Osteocyte (in vitro differentiated cells): ENCODE measurements around the gene FCGR1A. TPM values are rescaled to one million over a fixed set of nuclear protein-coding genes. Genes with fewer than 3 reads are reported as not detected.
"Not testable (repeated sequence)": the region's sequence is repeated elsewhere in the genome, so short reads cannot be mapped to it uniquely, and the experiment has no call there.

ENCODE experiments used
- DNase-seq: peaks from one replicate; pipeline ENCODE4 v3.0.0; 2021; ENCODE audit warnings: mixed read lengths; ENCODE audit not compliant: unreplicated experiment; ENCODE audit errors: extremely low spot score
- H3K27ac Mint-ChIP-seq: one replicate; pipeline ENCODE4 v1.8.0; 2021; ENCODE audit warnings: mild to moderate bottlenecking, mixed read lengths; ENCODE audit not compliant: unreplicated experiment
- H3K27me3 Mint-ChIP-seq: one replicate; pipeline ENCODE4 v1.8.0; 2021; ENCODE audit warnings: mixed read lengths; ENCODE audit not compliant: unreplicated experiment
- H3K36me3 Mint-ChIP-seq: one replicate; pipeline ENCODE4 v1.8.0; 2021; ENCODE audit warnings: mixed read lengths; ENCODE audit not compliant: unreplicated experiment
- H3K4me1 Mint-ChIP-seq: one replicate; pipeline ENCODE4 v1.8.0; 2021; ENCODE audit warnings: mixed read lengths; ENCODE audit not compliant: unreplicated experiment
- H3K4me3 Mint-ChIP-seq: one replicate; pipeline ENCODE4 v1.8.0; 2021; ENCODE audit warnings: mild to moderate bottlenecking, moderate library complexity, mixed read lengths; ENCODE audit not compliant: unreplicated experiment
- H3K9me3 Mint-ChIP-seq: one replicate; pipeline ENCODE4 v1.8.0; 2021; ENCODE audit warnings: mixed read lengths; ENCODE audit not compliant: unreplicated experiment
- total RNA-seq: library from RNA; stranded (reverse); gene quantifications from 2 replicates; pipeline ENCODE4 v1.2.1, GENCODE V29; 2021

FCGR1A gene
- total RNA-seq, 1 donor from 2014 or later, result not detected

DNA sequence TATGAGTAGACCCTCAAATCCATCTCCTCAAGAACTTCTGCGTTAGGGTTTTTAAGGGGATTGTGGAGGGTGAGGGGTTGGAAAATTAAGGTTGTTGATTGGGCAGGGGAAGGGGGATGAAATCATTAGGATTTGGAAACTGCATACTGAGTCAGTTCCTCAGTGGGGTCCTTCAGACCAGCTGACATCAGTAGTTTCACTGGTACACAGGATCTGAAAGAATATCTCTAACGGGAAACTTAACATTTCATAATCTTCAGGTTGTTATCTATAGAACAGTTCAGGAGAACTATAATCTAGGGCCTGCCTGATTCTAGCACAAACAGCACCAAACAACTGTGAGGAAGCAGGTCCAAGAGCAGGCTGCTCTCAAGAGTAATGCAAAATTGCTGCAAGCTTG, 27.2 kb upstream of the FCGR1A start:
- H3K9me3 Mint-ChIP-seq, H3K4me1 Mint-ChIP-seq, DNase-seq, H3K4me3 Mint-ChIP-seq, H3K27ac Mint-ChIP-seq, H3K36me3 Mint-ChIP-seq: not testable (repeated sequence)
- H3K27me3 Mint-ChIP-seq, result peaks cover 11% of the 10 kb centered on the region

- not testable (repeated sequence) for DNase-seq, H3K4me3 Mint-ChIP-seq, H3K27me3 Mint-ChIP-seq, H3K36me3 Mint-ChIP-seq, H3K9me3 Mint-ChIP-seq, H3K4me1 Mint-ChIP-seq, H3K27ac Mint-ChIP-seq
Measured at GRCh38 chr1:149762294-149762693, 20.2 kb upstream of the FCGR1A start.

- not testable (repeated sequence) for DNase-seq, H3K36me3 Mint-ChIP-seq, H3K27me3 Mint-ChIP-seq, H3K4me3 Mint-ChIP-seq, H3K9me3 Mint-ChIP-seq, H3K4me1 Mint-ChIP-seq, H3K27ac Mint-ChIP-seq
Measured at GRCh38 chr1:149764087-149764800, 18.2 kb upstream of the FCGR1A start.

GRCh38 chr1:149766241-149766640, 16.3 kb upstream of the FCGR1A start:
- H3K9me3 Mint-ChIP-seq, H3K27me3 Mint-ChIP-seq, H3K4me1 Mint-ChIP-seq, H3K4me3 Mint-ChIP-seq, DNase-seq, H3K36me3 Mint-ChIP-seq, H3K27ac Mint-ChIP-seq: not testable (repeated sequence)

GRCh38 chr1:149769216-149769615, 13.3 kb upstream of the FCGR1A start:
- H3K36me3 Mint-ChIP-seq, H3K27me3 Mint-ChIP-seq, H3K4me1 Mint-ChIP-seq: not testable (repeated sequence)

DNA sequence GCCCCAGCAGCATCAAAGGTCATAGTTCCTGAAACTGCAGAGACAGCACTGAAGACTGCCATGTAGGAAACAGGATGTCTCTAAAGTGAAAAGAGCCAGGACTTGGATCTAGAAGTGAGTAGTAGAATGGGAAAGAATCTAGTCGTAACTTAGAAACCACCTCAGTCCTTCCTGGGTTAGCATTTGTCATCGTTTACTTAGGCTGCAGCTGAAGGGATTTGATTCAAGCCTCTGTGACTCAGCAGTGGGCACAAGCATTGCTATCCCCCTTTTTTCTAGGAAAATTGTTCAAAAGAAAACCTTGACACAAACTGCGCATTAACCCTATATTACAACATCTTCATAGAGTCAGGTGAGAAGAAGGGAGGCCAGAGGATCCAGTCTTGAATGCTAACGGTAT, 11.8 kb upstream of the FCGR1A start:
- DNase-seq, H3K27ac Mint-ChIP-seq, H3K9me3 Mint-ChIP-seq, H3K4me1 Mint-ChIP-seq, H3K36me3 Mint-ChIP-seq, H3K4me3 Mint-ChIP-seq: not testable (repeated sequence)
- H3K27me3 Mint-ChIP-seq, result peaks cover 11% of the 10 kb centered on the region

More at GRCh38 chr1:149769216-149769615, 13.3 kb upstream of the FCGR1A start:
- H3K9me3 Mint-ChIP-seq, H3K27ac Mint-ChIP-seq, H3K4me3 Mint-ChIP-seq, DNase-seq: not testable (repeated sequence)

GRCh38 chr1:149771653-149772425, 10.7 kb upstream of the FCGR1A start:
- not testable (repeated sequence) for H3K27ac Mint-ChIP-seq, H3K4me1 Mint-ChIP-seq, H3K4me3 Mint-ChIP-seq, H3K9me3 Mint-ChIP-seq, DNase-seq, H3K36me3 Mint-ChIP-seq
- H3K27me3 Mint-ChIP-seq, result peaks cover 11% of the 10 kb centered on the region

- DNase-seq, H3K9me3 Mint-ChIP-seq, H3K4me3 Mint-ChIP-seq, H3K27ac Mint-ChIP-seq, H3K4me1 Mint-ChIP-seq, H3K36me3 Mint-ChIP-seq: not testable (repeated sequence)
- peaks cover 14% of the 10 kb centered on the region for H3K27me3 Mint-ChIP-seq
Measured at GRCh38 chr1:149775510-149776147, 6.9 kb upstream of the FCGR1A start.

DNA sequence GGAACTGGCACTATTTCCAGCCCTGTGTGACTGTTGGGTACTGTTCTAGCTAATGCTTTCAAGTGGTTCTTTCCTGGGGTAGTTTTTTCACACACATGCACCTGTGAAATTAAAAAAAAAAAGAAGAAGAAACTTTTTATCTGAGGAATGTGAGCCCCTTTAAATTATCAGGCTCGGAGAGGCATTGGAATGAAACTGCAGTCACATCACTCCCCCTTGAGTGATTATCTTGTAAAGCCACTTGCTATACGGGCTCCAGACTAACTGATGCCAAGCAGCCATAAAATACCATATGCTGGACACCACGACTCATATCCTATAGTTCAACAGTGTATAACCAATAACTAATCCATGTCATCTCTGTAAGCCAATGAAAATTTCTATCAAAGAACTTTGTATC, 5.4 kb upstream of the FCGR1A start:
- peaks cover 20% of the 10 kb centered on the region for H3K27me3 Mint-ChIP-seq
- H3K9me3 Mint-ChIP-seq, H3K36me3 Mint-ChIP-seq, DNase-seq, H3K4me3 Mint-ChIP-seq, H3K4me1 Mint-ChIP-seq, H3K27ac Mint-ChIP-seq: not testable (repeated sequence)

- DNase-seq, H3K4me3 Mint-ChIP-seq, H3K27ac Mint-ChIP-seq, H3K4me1 Mint-ChIP-seq, H3K9me3 Mint-ChIP-seq, H3K36me3 Mint-ChIP-seq: not testable (repeated sequence)
- H3K27me3 Mint-ChIP-seq, result peaks cover 20% of the 10 kb centered on the region
Measured at GRCh38 chr1:149778313-149778712, 4.2 kb upstream of the FCGR1A start.

DNA sequence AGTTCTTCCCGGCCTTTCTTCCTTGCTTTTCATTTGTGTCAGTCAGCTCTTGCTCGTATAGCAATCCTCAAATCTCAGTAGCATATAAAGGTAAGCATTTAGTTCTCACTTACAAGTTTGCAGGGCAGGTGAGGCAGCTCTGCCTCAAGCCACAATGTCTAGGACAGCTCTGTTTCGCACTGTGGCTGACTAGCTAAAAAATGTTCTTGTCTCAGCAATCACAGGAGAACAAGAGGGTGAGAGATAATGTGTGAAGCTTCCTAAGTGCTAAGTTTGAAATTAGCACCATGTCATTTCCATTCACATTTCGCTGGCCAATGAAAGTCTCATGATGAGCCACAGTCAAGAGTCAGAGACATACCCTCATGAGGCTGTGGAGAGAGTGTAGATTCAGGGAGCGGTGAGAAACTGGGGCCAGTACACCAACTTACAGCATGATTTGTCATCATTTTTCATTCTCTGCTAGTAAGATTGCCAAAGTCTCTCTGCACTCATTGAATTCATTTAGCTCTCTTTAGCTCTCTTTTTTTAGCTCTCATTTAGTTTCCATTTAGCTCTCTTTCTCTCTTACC, 995 bp upstream of the FCGR1A start:
- DNase-seq, result not testable (repeated sequence)

GRCh38 chr1:149783289-149783688, 795 bp downstream of the FCGR1A start:
- not testable (repeated sequence) for H3K9me3 Mint-ChIP-seq, H3K27ac Mint-ChIP-seq, H3K4me3 Mint-ChIP-seq, H3K27me3 Mint-ChIP-seq, H3K36me3 Mint-ChIP-seq, H3K4me1 Mint-ChIP-seq, DNase-seq

More for the DNA sequence above, 995 bp upstream of the FCGR1A start:
- H3K36me3 Mint-ChIP-seq, H3K27ac Mint-ChIP-seq, H3K4me3 Mint-ChIP-seq, H3K9me3 Mint-ChIP-seq, H3K4me1 Mint-ChIP-seq, H3K27me3 Mint-ChIP-seq: not testable (repeated sequence)
